K562 (cell line): ENCODE measurements around the gene BEND5. TPM values are rescaled to one million over a fixed set of nuclear protein-coding genes. Genes with fewer than 3 reads are reported as not detected.

Source experiments
- ATAC-seq: fragments of 200-7000 bp; cut with Tn5 transposase; 3 replicates; pipeline ENCODE4 v1.9.1; 2020; ENCODE audit warnings: moderate library complexity
- BruUV-seq: library from RNA; stranded (reverse); fragments of 400-500 nt; replicated peaks from 2 replicates; lab custom pipeline; 2021; lab: Mats Ljungman, UMichigan
- CTCF ChIA-PET: fragments of 300-600 bp; formaldehyde crosslinking; extraction: SDS; loops from one replicate; lab custom pipeline; 2021; ENCODE audit warnings: low intra/inter-chr PET ratio; lab: Yijun Ruan, JAX
- POLR2A ChIA-PET: fragments of 300-600, 350-650 bp; sonication (Branson Sonifier 250); formaldehyde crosslinking; extraction: SDS; loops from one replicate; lab custom pipeline; 2021; ENCODE audit warnings: antibody characterized with exemption, inconsistent platforms; lab: Yijun Ruan, JAX
- DNase-seq, 4 experiments: peaks; one replicate each; pipeline versions ENCODE4 v3.0.0 to v3.0.0-alpha.2; 2011 to 2018; ENCODE audit warnings: low spot score in 3 of 4, mixed read lengths in 3 of 4; ENCODE audit errors: extremely low read depth in 1 of 4
- FAIRE-seq: peaks from 2 replicates; lab custom pipeline; 2011; peaks lifted over from hg19 to GRCh38; lab: Jason Lieb, UNC
- H2AFZ ChIP-seq: 2 replicates; pipeline ENCODE4 v1.6.0; 2011; ENCODE audit warnings: low read depth, low read length, control low read depth, inconsistent platforms
- H3K27ac ChIP-seq: fragments of 200-600 bp; 3 replicates; pipeline ENCODE4 v1.8.0; 2011; ENCODE audit warnings: low read depth, mild to moderate bottlenecking, control low read depth, inconsistent platforms, low read length, moderate library complexity, mixed read lengths; ENCODE audit errors: extremely low read depth
- H3K27me3 ChIP-seq, 2 experiments: fragments of 300-600 bp in 1 of 2; 2 replicates in 1 of 2; 3 replicates in 1 of 2; pipeline versions ENCODE4 v1.6.0 to v1.8.0; 2011; ENCODE audit warnings: inconsistent platforms in 2 of 2, low read length in 2 of 2, mild to moderate bottlenecking in 1 of 2, mixed read lengths in 1 of 2, moderate library complexity in 1 of 2; ENCODE audit not compliant: control insufficient read depth in 2 of 2, insufficient read depth in 2 of 2
- H3K36me3 ChIP-seq: fragments of 300-600 bp; 3 replicates; pipeline ENCODE4 v1.8.0; 2011; ENCODE audit warnings: mild to moderate bottlenecking, low read length, inconsistent platforms; ENCODE audit not compliant: control insufficient read depth, insufficient read depth
- H3K4me1 ChIP-seq, 2 experiments: fragments of 200-600 bp in 1 of 2; replicated peaks in 1 of 2; 2 replicates in 1 of 2; 3 replicates in 1 of 2; pipeline versions ENCODE4 v1.5.1 to v1.8.0; 2011; ENCODE audit warnings: inconsistent platforms in 2 of 2, low read length in 2 of 2, mild to moderate bottlenecking in 1 of 2, mixed read lengths in 1 of 2, moderate library complexity in 1 of 2; ENCODE audit not compliant: control insufficient read depth in 2 of 2, insufficient read depth in 2 of 2
- H3K4me2 ChIP-seq: 2 replicates; pipeline ENCODE4 v1.6.1; 2011; ENCODE audit warnings: low read length, control low read depth, inconsistent platforms, mixed read lengths; ENCODE audit not compliant: insufficient read depth
- H3K4me3 ChIP-seq: fragments of 200-600 bp; sonication (generic), shearing (Covaris generic); 2 replicates; pipeline ENCODE4 v1.5.1; 2016; ENCODE audit warnings: control low read depth, inconsistent platforms
- H3K79me2 ChIP-seq: fragments of 200-600 bp; 3 replicates; pipeline ENCODE4 v1.8.0; 2011; ENCODE audit warnings: low read length, inconsistent platforms; ENCODE audit not compliant: control insufficient read depth, insufficient read depth
- H3K9ac ChIP-seq, 2 experiments: 2 replicates each; pipeline versions ENCODE4 v1.6.0 to v1.6.1; 2011; ENCODE audit warnings: low read depth in 2 of 2, low read length in 2 of 2, control low read depth in 1 of 2, inconsistent platforms in 1 of 2, mild to moderate bottlenecking in 1 of 2, mixed read lengths in 1 of 2; ENCODE audit not compliant: insufficient read depth in 1 of 2
- H3K9me1 ChIP-seq: one replicate; pipeline ENCODE4 v1.6.0; 2011; ENCODE audit warnings: inconsistent platforms, mild to moderate bottlenecking, low read length, moderate library complexity; ENCODE audit not compliant: control insufficient read depth, insufficient read depth
- H3K9me3 ChIP-seq: replicated peaks from 2 replicates; pipeline ENCODE4 v1.5.1; 2011; ENCODE audit warnings: low read depth, low read length, inconsistent platforms; ENCODE audit not compliant: control insufficient read depth, insufficient read depth
- H4K20me1 ChIP-seq: replicated peaks from 2 replicates; pipeline ENCODE4 v1.6.1; 2011; ENCODE audit warnings: low read length, inconsistent platforms, mixed read lengths; ENCODE audit not compliant: control insufficient read depth, insufficient read depth
- CBFA2T3 ChIP-seq: fragments of 450-650 bp; IDR thresholded peaks from 2 replicates; pipeline ENCODE4 v1.6.1; 2017
- EP300 ChIP-seq: IDR thresholded peaks from 2 replicates; pipeline ENCODE4 v1.6.1; 2012; ENCODE audit warnings: low read length, improper control_type of control experiment
- GATA2 ChIP-seq: sonication (generic); formaldehyde crosslinking; IDR thresholded peaks from 2 replicates; pipeline ENCODE4 v1.4.0; 2020; ENCODE audit warnings: mild to moderate bottlenecking, missing genetic modification reagents
- MTA3 ChIP-seq: fragments of 450-650 bp; formaldehyde crosslinking; IDR thresholded peaks from 2 replicates; pipeline ENCODE4 v1.6.1; 2017; ENCODE audit warnings: mild to moderate bottlenecking, borderline replicate concordance
- NONO ChIP-seq, 2 experiments: fragments of 200-400 bp in 1 of 2; fragments of 450-650 bp in 1 of 2; formaldehyde crosslinking in 1 of 2; IDR thresholded peaks; 2 replicates each; pipeline ENCODE4 v1.6.1; 2017; ENCODE audit warnings: low read depth in 2 of 2, mild to moderate bottlenecking in 2 of 2, moderate library complexity in 2 of 2, low read length in 1 of 2
- SIN3A ChIP-seq, 2 experiments: fragments of 150-350 bp in 1 of 2; IDR thresholded peaks; 2 replicates each; pipeline ENCODE4 v1.6.1; 2011 to 2016; ENCODE audit warnings: borderline replicate concordance in 2 of 2, low read depth in 2 of 2, low read length in 2 of 2, mild to moderate bottlenecking in 2 of 2, moderate library complexity in 2 of 2; ENCODE audit not compliant: control insufficient read depth in 1 of 2
- SP2 ChIP-seq: IDR thresholded peaks from 2 replicates; pipeline ENCODE4 v1.6.1; 2011; ENCODE audit warnings: mild to moderate bottlenecking, low read depth, low read length, moderate library complexity; ENCODE audit not compliant: poor library complexity, severe bottlenecking; ENCODE audit errors: extremely low read depth
- SRSF7 ChIP-seq: fragments of 200-400 bp; formaldehyde crosslinking; optimal IDR thresholded peaks from 2 replicates; pipeline ENCODE3; 2017; ENCODE audit warnings: mild to moderate bottlenecking, low read depth, low read length
- TSC22D4 ChIP-seq: fragments of 450-650 bp; IDR thresholded peaks from 2 replicates; pipeline ENCODE4 v1.6.1; 2016; ENCODE audit warnings: missing genetic modification characterization, missing biosample characterization, control low read depth
- USF2 ChIP-seq: sonication (generic); formaldehyde crosslinking; IDR thresholded peaks from 2 replicates; pipeline ENCODE4 v1.5.0; 2020; ENCODE audit warnings: missing genetic modification reagents
- ZNF277 ChIP-seq: fragments of 250-450 bp; sonication (Bioruptor Pico); IDR thresholded peaks from 2 replicates; pipeline ENCODE4 v1.8.0; 2022; ENCODE audit warnings: inconsistent platforms, mild to moderate bottlenecking, moderate library complexity, borderline replicate concordance
- ZNF41 ChIP-seq: fragments of 250-450 bp; sonication (Bioruptor Pico); conservative IDR thresholded peaks from 2 replicates; pipeline ENCODE4 v1.4.0; 2020; ENCODE audit warnings: mild to moderate bottlenecking
- ZNF584 ChIP-seq: fragments of 200-800 bp; sonication (Bioruptor generic); IDR thresholded peaks from 2 replicates; pipeline ENCODE4 v1.6.1; 2016; ENCODE audit warnings: low read depth, mild to moderate bottlenecking, missing genetic modification characterization, missing compliant biosample characterization
- WGBS: fragments of 100-300 bp; shearing (Covaris generic); methylation state at CpG from one replicate; pipeline ENCODE4 v1.1.6; 2016; ENCODE audit warnings: low coverage, mixed read lengths; ENCODE audit not compliant: insufficient coverage; ENCODE audit errors: missing lambda C conversion rate; 5-methylcytosine and 5-hydroxymethylcytosine counted together
- in situ Hi-C: fragments of 300-500 bp; cut with MboI; formaldehyde crosslinking; loops from 4 replicates; pipeline ENCODE4 v1.15.0; 2018; ENCODE audit warnings: inconsistent platforms, mixed read lengths
- intact Hi-C: fragments of 100-400 bp; cut with micrococcal nuclease; formaldehyde crosslinking; loops from 2 replicates; pipeline ENCODE4 v1.14.2; 2022
- polyA plus RNA-seq, 8 experiments: library from polyadenylated mRNA; depleted of rRNA in 4 of 8; stranded (reverse) in 5 of 8; unstranded in 3 of 8; fragments of >200 nt; fragmentation: Nextera tagmentation in 2 of 8; fragmentation: Illumina TruSeq in 1 of 8; extraction: Ambion mirVana in 2 of 8; extraction: Trizol in 1 of 8; gene quantifications; 2 replicates each; pipeline versions ENCODE4 v1.2.1 to v1.2.3, GENCODE V29; 2011 to 2014; ENCODE audit warnings: inconsistent platforms in 1 of 8, missing spikeins in 1 of 8
- total RNA-seq, 7 experiments: library from RNA; depleted of rRNA in 6 of 7; stranded (reverse); fragments of >200 nt in 6 of 7; fragmentation: Illumina TruSeq in 2 of 7; extraction: Trizol in 2 of 7; gene quantifications; 2 replicates each; pipeline versions ENCODE4 v1.2.1 to v1.2.3, GENCODE V29; 2011 to 2021; ENCODE audit warnings: low replicate concordance in 1 of 7

Gene BEND5
- total and polyA plus RNA-seq, 9 of the 15 experiments (the other 6 are each of a cell fraction or from before 2014, with no cell fraction given): not detected

- Histone ChIP-seq H3K36me3 (no peaks in the 10 kb centered on the region), H3K27ac (no peak overlapping the region), H2AFZ (no peak overlapping the region)
- FAIRE-seq: no peak
- TF ChIP-seq GATA2 (CRISPR knock-in tag): no peak
- no peak for TF ChIP-seq ZNF41 (CRISPR knock-in tag)
- no peak for TF ChIP-seq MTA3
- TF ChIP-seq SP2: no peak
- no peak for TF ChIP-seq USF2 (CRISPR knock-in tag)
- no peak for TF ChIP-seq CBFA2T3
- TF ChIP-seq ZNF584 (CRISPR knock-in tag): no peak
- TF ChIP-seq SRSF7: no peak
- TF ChIP-seq TSC22D4 (tag): no peak
- no peak for TF ChIP-seq EP300
- no peak for TF ChIP-seq SIN3A (IDR thresholded peaks at IDR 0.05; ENCODE audit: borderline replicate concordance in 2 of 2, control insufficient read depth in 1 of 2, low read depth in 2 of 2, low read length in 2 of 2)
- no peak for TF ChIP-seq NONO (IDR thresholded peaks at IDR 0.05; ENCODE audit: low read depth in 2 of 2, low read length in 1 of 2)
- TF ChIP-seq ZNF277 (CRISPR knock-in tag): no peak
- TF ChIP-seq, all 486 proteins: peak for 0
- POLR2A ChIA-PET: no interaction called here
- H3K27me3 ChIP-seq: no peaks in the 10 kb centered on the region
- in situ Hi-C loops (no loop called here), intact Hi-C loops (no loop called here)
- no peaks in the 10 kb centered on the region for H3K79me2 ChIP-seq
- DNase-seq (no peak), ATAC-seq (no peak)
- WGBS: 0% methylated on average over 3 of the region's 3 CpGs
- H3K9me1 ChIP-seq: no peaks in the 10 kb centered on the region
- no peak overlapping the region for H3K9ac ChIP-seq
- H3K4me2 ChIP-seq: no peak overlapping the region
- no peaks in the 10 kb centered on the region; the same call in 1 of the 2 replicates for H3K9me3 ChIP-seq
- no peaks in the 10 kb centered on the region for H3K4me1 ChIP-seq
- H3K4me3 ChIP-seq: no peak overlapping the region
- CTCF ChIA-PET: no interaction called here
- no TSS peak for BruUV-seq
- no peaks in the 10 kb centered on the region for H4K20me1 ChIP-seq
Measured at GRCh38 chr1:48739091-48739490, 37.6 kb downstream of the BEND5 start.
